Smooth muscle cell (in vitro differentiated cells): ENCODE results near the gene DTYMK. TPM values are rescaled to one million over a fixed set of nuclear protein-coding genes. Genes with fewer than 3 reads are reported as not detected.
"Not testable (repeated sequence)": the region's sequence is repeated elsewhere in the genome, so short reads cannot be mapped to it uniquely, and the experiment has no call there.

Source experiments
- DNase-seq: peaks from one replicate; lab custom pipeline; 2025; ENCODE audit not compliant: unreplicated experiment; lab: John Stamatoyannopoulos, UW
- H2AFZ ChIP-seq: fragments of 200-600 bp; sonication (generic); 2 replicates; pipeline ENCODE4 v1.6.0; 2016; ENCODE audit warnings: antibody characterized with exemption, low read depth, mild to moderate bottlenecking
- H3F3A ChIP-seq: fragments of 200-600 bp; sonication (generic); 2 replicates; pipeline ENCODE4 v1.6.0; 2017; ENCODE audit warnings: antibody characterized with exemption, low read depth
- H3K27ac ChIP-seq: fragments of 200-600 bp; sonication (generic); 2 replicates; pipeline ENCODE4 v1.5.1; 2016; ENCODE audit warnings: low read depth, mild to moderate bottlenecking
- H3K27me3 ChIP-seq: fragments of 200-600 bp; sonication (generic); 2 replicates; pipeline ENCODE4 v1.6.1; 2016; ENCODE audit warnings: low read depth, mild to moderate bottlenecking
- H3K36me3 ChIP-seq: fragments of 200-600 bp; sonication (generic); 2 replicates; pipeline ENCODE4 v1.5.1; 2016; ENCODE audit warnings: low read depth
- H3K4me1 ChIP-seq: fragments of 200-600 bp; sonication (generic); 2 replicates; pipeline ENCODE4 v1.5.1; 2016; ENCODE audit warnings: low read depth
- H3K4me2 ChIP-seq: fragments of 200-600 bp; sonication (generic); 2 replicates; pipeline ENCODE4 v1.6.0; 2016; ENCODE audit warnings: mild to moderate bottlenecking
- H3K4me3 ChIP-seq: fragments of 200-600 bp; sonication (generic); 2 replicates; pipeline ENCODE4 v1.5.1; 2016; ENCODE audit warnings: mild to moderate bottlenecking
- H3K79me2 ChIP-seq: fragments of 200-600 bp; sonication (generic); 2 replicates; pipeline ENCODE4 v1.6.0; 2016; ENCODE audit warnings: low read depth, mild to moderate bottlenecking
- H3K9ac ChIP-seq: fragments of 200-600 bp; sonication (generic); 2 replicates; pipeline ENCODE4 v1.6.0; 2016; ENCODE audit warnings: low read depth
- H3K9me3 ChIP-seq: fragments of 200-600 bp; sonication (generic); replicated peaks from 2 replicates; pipeline ENCODE4 v1.5.1; 2016; ENCODE audit warnings: low read depth
- H4K20me1 ChIP-seq: fragments of 200-600 bp; sonication (generic); 2 replicates; pipeline ENCODE4 v1.6.0; 2016; ENCODE audit warnings: low read depth
- WGBS: methylation state at CpG from one replicate; pipeline ENCODE4 v1.1.7; 2016; ENCODE audit warnings: low lambda C conversion rate; 5-methylcytosine and 5-hydroxymethylcytosine counted together
- polyA plus RNA-seq: library from polyadenylated mRNA; unstranded; fragments of >200 nt; fragmentation: Nextera tagmentation; extraction: Ambion mirVana; gene quantifications from 2 replicates; pipeline ENCODE4 v1.2.1, GENCODE V29; 2016
- total RNA-seq: library from RNA; depleted of rRNA; stranded (reverse); fragments of >200 nt; gene quantifications from 2 replicates; pipeline ENCODE4 v1.2.3, GENCODE V29; 2014
- TF ChIP-seq, protein P1 (sequence below): fragments of 200-600 bp; sonication (generic); IDR thresholded peaks from 2 replicates; pipeline ENCODE4 v1.5.1; 2017; ENCODE audit warnings: borderline replicate concordance, mild to moderate bottlenecking, antibody characterized with exemption; ENCODE audit not compliant: insufficient read depth, poor library complexity, severe bottlenecking

The DTYMK gene
- total and polyA plus RNA-seq, 2 experiments from 2014 or later = 22.2 to 65.8 TPM

DNA sequence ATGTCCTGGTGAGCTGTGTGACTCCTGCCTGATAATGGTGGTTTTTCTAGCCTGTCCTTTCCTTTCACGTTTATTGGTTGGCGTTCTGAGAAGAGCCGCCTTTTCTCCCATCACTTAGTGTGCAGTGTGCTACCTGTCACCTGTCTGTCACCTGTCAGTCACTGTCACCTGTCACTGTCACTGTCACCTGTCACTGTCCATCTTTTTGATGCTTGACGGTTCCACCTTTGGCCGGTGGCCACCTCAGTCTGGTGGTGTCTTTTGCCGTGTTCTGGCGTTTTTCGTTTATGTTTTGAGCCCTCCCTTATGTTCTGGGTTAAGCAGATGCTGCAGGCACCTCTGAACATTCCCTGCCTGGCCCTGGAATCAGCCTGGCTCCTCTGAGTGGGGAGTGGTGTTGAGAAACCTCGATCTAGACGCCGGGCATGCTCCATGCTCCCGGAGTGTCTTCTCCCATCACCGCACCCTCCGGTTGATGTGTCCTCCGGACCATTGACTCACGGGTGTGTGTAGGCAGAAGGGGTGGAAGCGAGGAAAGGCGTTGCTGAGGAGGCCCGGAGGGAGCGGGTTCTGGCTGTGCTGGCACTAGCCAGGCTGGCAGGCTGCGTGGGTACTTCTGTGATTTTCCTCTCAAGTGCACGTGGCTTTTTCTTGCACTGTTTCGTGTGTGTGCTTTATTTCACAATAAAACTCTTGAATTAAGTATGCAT, 20.7 kb downstream of the DTYMK start:
- H2AFZ ChIP-seq = no peak overlapping the region
- 87% methylated on average over 23 of the region's 23 CpGs for WGBS

DNA sequence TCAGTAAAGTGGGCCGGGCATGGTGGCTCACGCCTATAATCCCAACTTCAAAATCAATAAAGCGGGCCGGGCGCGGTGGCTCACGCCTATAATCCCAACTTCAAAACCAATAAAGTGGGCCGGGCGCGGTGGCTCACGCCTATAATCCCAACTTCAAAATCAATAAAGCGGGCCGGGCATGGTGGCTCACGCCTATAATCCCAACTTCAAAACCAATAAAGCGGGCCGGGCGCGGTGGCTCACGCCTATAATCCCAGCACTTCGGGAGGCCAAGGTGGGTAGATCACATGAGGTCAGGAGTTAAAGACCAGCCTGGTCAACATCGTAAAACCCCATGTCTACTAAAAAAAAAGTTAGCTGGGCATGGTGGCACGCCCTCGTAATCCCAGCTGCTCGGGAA, 23.9 kb downstream of the DTYMK start:
- not testable (repeated sequence) for H3K27ac ChIP-seq
- WGBS = 93% methylated on average over 24 of the region's 24 CpGs

More for the DNA sequence above, 20.7 kb downstream of the DTYMK start:
- peak overlapping the region; percentile 6 for H3K4me2 ChIP-seq
- H3K36me3 ChIP-seq = no peaks in the 10 kb centered on the region
- H3K9ac ChIP-seq = no peak overlapping the region
- H3K79me2 ChIP-seq = no peaks in the 10 kb centered on the region
- TF ChIP-seq, protein P1, sequence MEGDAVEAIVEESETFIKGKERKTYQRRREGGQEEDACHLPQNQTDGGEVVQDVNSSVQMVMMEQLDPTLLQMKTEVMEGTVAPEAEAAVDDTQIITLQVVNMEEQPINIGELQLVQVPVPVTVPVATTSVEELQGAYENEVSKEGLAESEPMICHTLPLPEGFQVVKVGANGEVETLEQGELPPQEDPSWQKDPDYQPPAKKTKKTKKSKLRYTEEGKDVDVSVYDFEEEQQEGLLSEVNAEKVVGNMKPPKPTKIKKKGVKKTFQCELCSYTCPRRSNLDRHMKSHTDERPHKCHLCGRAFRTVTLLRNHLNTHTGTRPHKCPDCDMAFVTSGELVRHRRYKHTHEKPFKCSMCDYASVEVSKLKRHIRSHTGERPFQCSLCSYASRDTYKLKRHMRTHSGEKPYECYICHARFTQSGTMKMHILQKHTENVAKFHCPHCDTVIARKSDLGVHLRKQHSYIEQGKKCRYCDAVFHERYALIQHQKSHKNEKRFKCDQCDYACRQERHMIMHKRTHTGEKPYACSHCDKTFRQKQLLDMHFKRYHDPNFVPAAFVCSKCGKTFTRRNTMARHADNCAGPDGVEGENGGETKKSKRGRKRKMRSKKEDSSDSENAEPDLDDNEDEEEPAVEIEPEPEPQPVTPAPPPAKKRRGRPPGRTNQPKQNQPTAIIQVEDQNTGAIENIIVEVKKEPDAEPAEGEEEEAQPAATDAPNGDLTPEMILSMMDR = no peak
- H3K27me3 ChIP-seq = no peaks in the 10 kb centered on the region
- no peaks in the 10 kb centered on the region for H3F3A ChIP-seq
- H3K4me1 ChIP-seq = no peaks in the 10 kb centered on the region
- no peak overlapping the region for H3K4me3 ChIP-seq
- H4K20me1 ChIP-seq = peaks cover 13% of the 10 kb centered on the region
- no peaks in the 10 kb centered on the region for H3K9me3 ChIP-seq
- peak overlapping the region; percentile 91 for H3K27ac ChIP-seq
- no peak for DNase-seq

DNA sequence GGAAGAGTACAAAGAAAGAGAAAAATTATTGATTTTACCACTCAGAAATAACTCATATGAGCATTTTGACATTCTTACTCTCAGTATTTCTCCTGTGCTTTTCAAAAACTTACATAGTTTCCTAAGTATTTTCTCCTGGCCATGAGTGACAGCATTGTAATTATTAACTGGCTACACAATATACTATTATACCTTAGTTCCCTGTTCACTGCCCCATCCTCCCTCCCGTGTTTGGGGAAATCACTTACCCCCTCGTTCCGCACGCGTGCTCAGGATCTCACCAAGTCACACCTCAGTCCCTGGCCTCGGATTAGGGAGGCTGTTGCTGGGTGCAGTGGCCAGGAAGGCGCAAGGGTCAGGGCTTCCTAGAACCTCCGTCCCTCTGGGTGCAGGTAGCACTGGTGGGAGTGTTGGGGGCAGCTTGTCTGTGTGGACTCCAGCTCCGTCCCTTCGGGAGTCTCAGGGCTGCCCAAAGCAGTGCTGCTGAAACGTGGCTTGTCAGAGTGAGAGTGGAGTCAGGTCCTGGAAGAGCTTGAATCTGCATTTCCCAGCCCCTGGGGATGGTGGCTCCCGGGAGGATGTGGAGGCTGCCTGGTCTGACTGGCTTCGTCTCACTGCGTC, 25.9 kb downstream of the DTYMK start:
- TF ChIP-seq, protein P1 = no peak
- Histone ChIP-seq H3K27me3 (no peaks in the 10 kb centered on the region), H3K9ac (no peak overlapping the region), H3K27ac (no peak overlapping the region), H3K9me3 (no peaks in the 10 kb centered on the region), H3K36me3 (no peaks in the 10 kb centered on the region), H3F3A (no peaks in the 10 kb centered on the region), H3K4me1 (no peaks in the 10 kb centered on the region), H3K4me2 (no peak overlapping the region), H2AFZ (no peak overlapping the region), H3K79me2 (no peaks in the 10 kb centered on the region), H3K4me3 (no peak overlapping the region), H4K20me1 (peaks cover 3% of the 10 kb centered on the region)
- 95% methylated on average over 14 of the region's 14 CpGs for WGBS
- no peak for DNase-seq

More for the DNA sequence above, 23.9 kb downstream of the DTYMK start:
- not testable (repeated sequence) for H3K27me3 ChIP-seq, H3K4me3 ChIP-seq, H3K9me3 ChIP-seq, H3K4me2 ChIP-seq, H2AFZ ChIP-seq, H3K79me2 ChIP-seq, H3K36me3 ChIP-seq, DNase-seq, H3F3A ChIP-seq, H3K9ac ChIP-seq, H3K4me1 ChIP-seq
- peaks cover 13% of the 10 kb centered on the region for H4K20me1 ChIP-seq

DNA sequence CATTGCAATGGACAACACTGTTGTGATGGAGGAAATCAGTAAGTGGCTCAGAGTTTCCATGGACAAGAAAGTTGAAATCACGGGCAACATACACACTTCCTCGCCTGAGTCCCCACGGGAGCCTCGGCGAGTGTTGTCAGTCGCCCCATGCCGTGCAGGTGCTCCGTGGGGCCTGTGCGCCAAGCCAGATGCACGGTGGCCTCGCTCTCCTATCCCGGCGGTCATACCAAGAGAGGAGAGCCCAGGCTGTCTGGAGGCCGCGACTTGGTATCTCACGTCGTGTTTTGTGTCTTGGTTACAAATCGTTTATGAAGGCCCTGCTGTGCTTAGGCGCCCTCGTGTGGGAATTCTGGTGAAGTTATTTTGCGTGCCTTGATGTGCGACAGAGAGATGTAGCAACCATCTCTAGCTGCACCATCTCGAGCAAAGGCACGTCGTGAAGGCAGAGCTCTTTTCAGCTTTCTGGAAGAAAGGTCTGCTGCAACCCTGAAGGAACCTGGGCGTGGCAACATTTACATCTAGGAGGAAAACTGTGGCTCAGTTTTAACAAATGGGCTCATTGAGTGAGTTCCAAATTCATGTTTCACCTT, 27.4 kb downstream of the DTYMK start:
- 72% methylated on average over 26 of the region's 26 CpGs for WGBS
- no peak overlapping the region for H2AFZ ChIP-seq
- no peak overlapping the region for H3K4me2 ChIP-seq
- no peaks in the 10 kb centered on the region for H4K20me1 ChIP-seq
- no peaks in the 10 kb centered on the region for H3K36me3 ChIP-seq
- TF ChIP-seq, protein P1 = peak; percentile 49
- H3K27me3 ChIP-seq = no peaks in the 10 kb centered on the region
- H3K4me1 ChIP-seq = no peaks in the 10 kb centered on the region
- no peak overlapping the region for H3K27ac ChIP-seq
- H3F3A ChIP-seq = no peaks in the 10 kb centered on the region
- no peak overlapping the region for H3K9ac ChIP-seq
- no peaks in the 10 kb centered on the region for H3K79me2 ChIP-seq
- no peak for DNase-seq
- H3K4me3 ChIP-seq = no peak overlapping the region
- no peaks in the 10 kb centered on the region for H3K9me3 ChIP-seq
